ENCODE measurements around the gene C10orf95. TPM values are rescaled to one million over a fixed set of nuclear protein-coding genes. Genes with fewer than 3 reads are reported as not detected.

C10orf95 gene
- total and polyA plus RNA-seq, 2 donors (not counting 3 experiments of a cell fraction or from before 2014, with no cell fraction given), result 0.08 TPM; not detected in 1

- no peaks in the 10 kb centered on the region for H3K79me2 ChIP-seq (ENCODE audit: control insufficient read depth, insufficient read depth, low read length)
- POLR2A ChIA-PET, result no interaction called here
- no peaks in the 10 kb centered on the region for H3K9me3 ChIP-seq (replicated peaks; ENCODE audit: control insufficient read depth, insufficient read depth, low read length)
- CTCF ChIA-PET, result interaction anchor here (0.5 to 2.7 kb wide), 6 partner anchors 10 to 121 kb away, joined by 3 to 16 read pairs (median 5); partner anchors contain the start of gene C10orf95
- H3K9me1 ChIP-seq (replicated peaks; ENCODE audit: control insufficient read depth, extremely low read depth, insufficient read depth, low read length), result no peaks in the 10 kb centered on the region
- DNase-seq (ENCODE audit: low read depth, low spot score), result no peak
- no peak overlapping the region for H3K9ac ChIP-seq (replicated peaks; ENCODE audit: extremely low read depth, insufficient read depth, low read length)
- H3K27me3 ChIP-seq (ENCODE audit: control insufficient read depth in 2 of 2, insufficient read depth in 2 of 2, low read length in 2 of 2), result peaks cover 0 to 4% of the 10 kb centered on the region in 2 experiments
- intact Hi-C loops (cut with micrococcal nuclease) (no loop called here), dilution Hi-C loops (cut with MboI; ENCODE audit: extremely low pct_ligation_motif_present, low sequenced_read_pairs) (no loop called here)
- H4K20me1 ChIP-seq (replicated peaks; ENCODE audit: control insufficient read depth, extremely low read depth, insufficient read depth, low read length), result no peaks in the 10 kb centered on the region
- no peak for FAIRE-seq
- no peak overlapping the region for H3K27ac ChIP-seq (ENCODE audit: insufficient read depth, low read depth, low read length)
- H3K4me1 ChIP-seq (ENCODE audit: control insufficient read depth, extremely low read depth, insufficient read depth, low read length), result peaks cover 7% of the 10 kb centered on the region
- H3K4me3 ChIP-seq (replicated peaks in 1 of 3; ENCODE audit: insufficient read depth in 1 of 3, low read depth in 1 of 3, low read length in 3 of 3), result no peak overlapping the region
- TF ChIP-seq FOS (IDR thresholded peaks at IDR 0.05; ENCODE audit: borderline replicate concordance, insufficient read depth, low read length), result no peak
- no peak for TF ChIP-seq POLR2A (IDR thresholded peaks at IDR 0.05; ENCODE audit: low read depth, low read length)
- TF ChIP-seq EZH2 (IDR thresholded peaks at IDR 0.05; ENCODE audit: borderline replicate concordance, low read depth, low read length, severe bottlenecking), result no peak
- TF ChIP-seq CTCF (IDR thresholded peaks at IDR 0.05; ENCODE audit: extremely low read depth in 1 of 2, insufficient read depth in 1 of 2, low read depth in 1 of 2, low read length in 2 of 2), result no peak
- no peak for TF ChIP-seq MAX (IDR thresholded peaks at IDR 0.05; ENCODE audit: insufficient read depth, insufficient read length)
- no peak for TF ChIP-seq GATA2 (IDR thresholded peaks at IDR 0.05; ENCODE audit: insufficient read depth, insufficient read length, low read depth, low read length)
- no peak overlapping the region for H3K4me2 ChIP-seq (ENCODE audit: insufficient read depth, low read length)
- BruUV-seq (replicated peaks), result no TSS peak
- H2AFZ ChIP-seq (ENCODE audit: low read depth, low read length), result no peak overlapping the region
- no peaks in the 10 kb centered on the region for H3K36me3 ChIP-seq (ENCODE audit: control insufficient read depth in 2 of 2, extremely low read depth in 1 of 2, insufficient read depth in 2 of 2, low read length in 2 of 2)
Measured at GRCh38 chr10:102462512-102463054, 11.2 kb upstream of the C10orf95 start.
